Measurements from ENCODE around the gene KRTAP4-12.
"Not testable (repeated sequence)": the region's sequence is repeated elsewhere in the genome, so short reads cannot be mapped to it uniquely, and the experiment has no call there.

The KRTAP4-12 gene

DNA sequence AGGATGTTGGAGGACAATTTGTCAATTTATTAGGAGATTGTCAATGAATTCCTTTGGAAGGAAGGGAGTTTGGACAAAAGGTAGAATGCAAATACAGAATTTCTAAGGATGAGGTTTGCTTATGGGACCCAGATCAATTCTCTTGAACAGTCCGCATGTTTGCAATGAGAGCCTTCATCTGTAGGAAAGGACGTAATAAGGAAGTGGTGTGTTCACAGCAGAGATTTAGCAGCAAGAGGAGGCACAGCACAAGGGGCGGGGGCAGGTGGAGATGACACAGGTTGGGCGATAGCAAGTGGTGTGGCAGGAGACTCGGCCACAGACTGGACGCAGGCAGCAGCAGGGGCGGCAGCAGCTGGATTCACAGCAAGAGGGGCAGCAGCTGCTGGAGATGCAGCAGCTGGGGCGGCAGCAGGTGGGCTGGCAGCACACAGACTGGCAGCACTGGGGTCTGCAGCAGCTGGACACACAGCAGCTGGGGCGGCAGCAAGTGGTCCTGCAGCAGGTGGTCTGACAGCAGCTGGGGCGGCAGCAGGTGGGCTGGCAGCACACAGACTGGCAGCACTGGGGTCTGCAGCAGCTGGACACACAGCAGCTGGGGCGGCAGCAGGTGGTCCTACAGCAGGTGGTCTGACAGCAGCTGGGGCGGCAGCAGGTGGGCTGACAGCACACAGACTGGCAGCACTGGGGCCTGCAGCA lies 541 bp downstream of the KRTAP4-12 start:
- DNase-seq: not testable (repeated sequence)

DNA sequence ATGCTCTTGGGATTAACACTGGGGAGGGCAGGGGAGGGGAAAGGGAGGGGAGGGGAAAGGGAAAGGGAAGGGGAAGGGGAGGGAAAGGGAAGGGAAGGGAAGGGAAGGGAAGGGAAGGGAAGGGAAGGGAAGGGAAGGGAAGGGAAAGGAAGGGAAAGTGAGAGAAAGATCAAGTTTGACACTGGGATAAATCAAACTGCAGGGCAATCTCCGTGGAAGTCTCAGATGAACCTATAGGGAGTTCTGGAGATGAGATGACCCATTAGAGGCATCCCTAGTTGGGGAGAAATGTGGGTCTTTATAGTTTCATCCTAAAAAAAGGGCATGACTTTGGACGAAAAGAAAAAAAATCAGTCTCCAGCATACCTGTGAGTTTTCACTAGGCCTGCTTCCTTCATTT lies 2.2 kb downstream of the KRTAP4-12 start:
- no peak for DNase-seq

- not testable (repeated sequence) for DNase-seq
These were observed 4.0 kb downstream of the KRTAP4-12 start for GRCh38 chr17:41119696-41120690.

- DNase-seq: no peak
These were observed 5.3 kb downstream of the KRTAP4-12 start for GRCh38 chr17:41118721-41119120.

GRCh38 chr17:41117846-41118386 lies 6.1 kb downstream of the KRTAP4-12 start, which contains the start of gene KRTAP4-11:
Gene KRTAP4-11 (minus strand): TSS chr17:41118373. CDS start chr17:41118315, 58 bp downstream.
- DNase-seq: not testable (repeated sequence)

DNA sequence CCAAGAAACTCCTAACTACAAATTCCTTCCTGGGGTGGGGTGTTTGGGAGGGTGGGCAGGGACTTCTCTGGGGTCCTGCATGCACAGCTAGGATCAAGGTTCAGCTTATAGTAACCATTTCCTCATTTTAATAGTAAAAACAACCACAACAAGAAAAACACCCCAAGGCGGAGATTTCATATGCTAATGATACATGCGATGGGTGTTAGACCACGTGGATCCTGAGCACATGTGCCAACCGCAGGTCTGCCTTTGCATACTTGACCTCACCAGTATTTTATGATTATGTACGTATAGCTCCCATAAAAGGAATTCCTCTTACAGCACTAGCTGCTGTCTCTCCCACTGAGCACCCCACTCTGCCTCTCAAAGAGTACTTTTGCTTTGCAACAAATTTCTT lies 7.7 kb downstream of the KRTAP4-12 start:
- no peak for DNase-seq

GRCh38 chr17:41111151-41111885 lies 12.7 kb downstream of the KRTAP4-12 start:
- no peak for DNase-seq

- not testable (repeated sequence) for DNase-seq
These were observed 15.1 kb downstream of the KRTAP4-12 start for GRCh38 chr17:41108728-41109386.

DNA sequence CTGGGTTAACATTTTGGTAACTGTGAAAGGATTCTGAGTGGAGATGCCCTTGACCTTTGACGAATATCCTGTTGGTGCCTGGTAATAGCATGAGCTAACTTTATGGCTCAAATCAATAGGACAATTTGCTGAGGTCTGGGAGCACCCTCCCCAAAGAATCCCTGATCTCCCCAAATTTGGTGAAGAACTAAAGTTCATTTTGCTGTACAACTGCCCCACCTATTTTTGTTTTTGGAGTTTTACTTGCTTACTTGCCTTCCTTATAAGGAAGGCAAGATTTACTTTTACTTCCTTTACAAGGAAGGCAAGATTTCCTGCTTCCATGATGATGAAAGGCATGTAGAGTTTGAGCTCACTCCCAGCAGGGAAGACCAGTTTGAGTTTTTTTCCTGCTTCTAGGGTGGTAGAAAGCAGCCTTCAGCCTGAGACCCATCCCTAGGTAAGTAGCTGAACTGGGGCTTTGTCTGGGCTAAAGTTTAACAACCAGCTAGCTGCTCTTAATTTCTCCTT lies 16.0 kb downstream of the KRTAP4-12 start:
- DNase-seq: no peak

DNA sequence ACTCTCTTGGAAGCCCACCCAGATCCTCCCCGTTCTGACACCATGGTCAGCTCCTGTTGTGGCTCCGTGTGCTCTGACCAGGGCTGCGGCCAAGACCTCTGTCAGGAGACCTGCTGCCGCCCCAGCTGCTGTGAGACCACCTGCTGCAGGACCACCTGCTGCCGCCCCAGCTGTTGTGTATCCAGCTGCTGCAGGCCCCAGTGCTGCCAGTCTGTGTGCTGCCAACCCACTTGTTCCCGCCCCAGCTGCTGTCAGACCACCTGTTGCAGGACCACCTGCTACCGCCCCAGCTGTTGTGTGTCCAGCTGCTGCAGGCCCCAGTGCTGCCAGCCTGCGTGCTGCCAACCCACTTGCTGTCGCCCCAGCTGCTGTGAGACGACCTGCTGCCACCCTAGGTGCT lies 18.6 kb downstream of the KRTAP4-12 start, which contains the start of gene KRTAP4-9:
Gene KRTAP4-9, plus strand, starts transcription at position 43 of the 400 bp plus-strand sequence. Its CDS starts 0 bp downstream, at position 43.
- DNase-seq: not testable (repeated sequence)

DNA sequence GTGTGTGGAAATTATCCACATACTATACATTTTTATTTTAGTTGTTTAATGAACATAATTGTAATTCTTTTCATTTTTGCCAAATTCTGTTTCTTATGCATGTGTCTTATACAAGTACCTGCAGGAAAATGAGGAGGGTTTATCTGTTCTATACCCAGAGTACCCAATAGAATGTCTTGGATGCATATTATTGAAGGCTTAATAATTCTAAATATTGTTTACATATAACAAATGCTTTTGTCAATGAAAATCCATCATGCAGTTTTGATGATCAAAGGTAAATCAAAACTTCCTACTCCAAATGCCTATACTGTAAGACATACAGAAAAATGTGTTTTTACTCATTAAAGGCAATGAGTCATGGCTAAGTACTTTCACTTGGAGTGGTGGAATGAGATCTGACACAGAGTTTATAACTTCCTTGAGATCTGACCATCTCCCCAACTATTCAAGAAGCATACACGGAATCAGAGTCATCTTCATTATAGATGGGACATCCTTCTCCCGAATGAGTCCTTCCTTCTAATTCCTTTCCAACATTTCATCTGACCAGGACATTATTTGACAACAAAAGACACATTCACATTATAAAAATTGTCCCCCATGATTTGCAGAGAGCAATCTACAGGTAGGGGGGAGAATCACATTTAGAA lies 19.5 kb downstream of the KRTAP4-12 start:
- DNase-seq: not testable (repeated sequence)

DNA sequence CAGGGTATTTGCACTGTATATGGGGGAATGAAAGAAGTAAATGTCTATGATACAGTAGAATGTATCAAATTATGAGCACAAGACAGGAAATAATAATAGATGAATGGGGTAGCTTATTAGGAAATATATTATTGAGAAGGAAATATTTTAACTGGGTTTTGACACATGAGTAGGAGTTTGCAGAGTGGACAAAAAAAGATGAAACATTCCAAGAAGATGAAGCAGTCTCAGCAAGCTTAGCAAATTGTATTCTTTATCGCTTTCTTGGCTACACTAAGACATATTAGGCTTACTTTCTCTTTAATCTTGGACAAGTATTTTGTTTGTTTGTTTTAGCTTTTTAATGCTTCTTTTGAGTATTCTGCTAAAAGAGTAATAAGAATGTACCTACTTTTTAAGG lies 20.1 kb downstream of the KRTAP4-12 start:
- no peak for DNase-seq

- no peak for DNase-seq
These were observed 22.3 kb downstream of the KRTAP4-12 start, which contains the start of gene KRTAP4-16 for GRCh38 chr17:41101586-41102259. Gene KRTAP4-16 (minus strand): TSS chr17:41102209. CDS start chr17:41102209, 0 bp downstream.

- DNase-seq: not testable (repeated sequence)
These were observed 24.1 kb downstream of the KRTAP4-12 start for GRCh38 chr17:41099682-41100480.

GRCh38 chr17:41098481-41098880 lies 25.5 kb downstream of the KRTAP4-12 start:
- DNase-seq: no peak

DNA sequence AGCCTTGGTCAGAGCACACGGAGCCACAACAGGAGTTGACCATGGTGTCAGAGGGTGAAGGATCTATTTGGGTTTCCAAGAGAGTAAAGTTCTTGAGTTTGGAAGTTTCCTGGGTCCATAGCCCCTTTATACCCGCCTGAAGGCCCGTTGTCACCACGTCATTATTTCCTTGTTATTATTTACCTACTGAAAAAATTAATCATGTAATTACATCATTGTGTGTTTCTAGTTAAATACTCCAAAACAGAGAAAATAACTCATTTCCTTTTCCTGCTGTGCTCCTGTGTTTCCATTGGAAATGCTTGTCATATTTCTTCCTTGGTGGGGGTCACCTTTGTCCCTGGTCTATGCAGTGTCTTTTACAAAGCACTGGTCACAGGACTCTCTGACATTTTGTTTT lies 25.9 kb downstream of the KRTAP4-12 start, which contains the start of gene KRTAP4-8:
Gene KRTAP4-8, minus strand, starts transcription at position 101 of the 400 bp plus-strand sequence. Its CDS starts 58 bp downstream, at position 43.
- no peak for DNase-seq

- DNase-seq: no peak
These were observed 27.9 kb downstream of the KRTAP4-12 start for GRCh38 chr17:41096055-41096454.

DNA sequence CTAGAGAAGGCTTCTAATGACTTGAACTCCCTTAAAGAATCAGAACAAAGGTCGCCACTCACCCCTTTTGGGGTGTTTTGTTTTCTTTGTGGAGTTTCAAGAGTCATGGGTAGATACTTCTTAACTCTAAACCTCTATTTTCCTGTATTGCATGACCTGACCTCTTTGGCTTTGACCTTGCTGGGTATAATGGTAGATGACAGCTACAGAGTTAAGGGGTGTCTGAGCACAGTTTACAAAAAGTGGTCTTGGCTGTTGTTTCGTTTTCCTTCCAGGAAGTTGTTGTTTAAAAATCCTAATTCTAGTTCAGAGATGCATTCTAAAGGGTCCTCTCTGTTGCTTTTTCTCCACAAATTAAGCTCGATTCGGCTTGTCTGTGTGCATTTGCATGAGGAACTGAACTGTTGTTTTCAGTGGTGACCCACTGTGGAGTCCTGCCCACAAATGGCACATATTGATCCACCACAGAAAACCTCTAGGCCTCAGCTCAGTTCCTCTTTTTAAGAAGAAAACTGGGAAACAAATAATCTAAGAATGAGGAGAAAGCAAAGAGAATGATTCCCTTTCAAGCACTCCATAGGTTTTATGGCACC lies 35.1 kb downstream of the KRTAP4-12 start:
- not testable (repeated sequence) for DNase-seq
